ENCODE data around the gene BCLAF3.
A peak's percentile ranks its signal among the peaks of the same experiment; 100 is the strongest.

BCLAF3 gene

GRCh38 chrX:19990556-19991349 lies at the start of gene BCLAF3:
BCLAF3 (minus strand) TSS chrX:19991061; CDS start chrX:19970264, 20,797 bp downstream.
- peak; percentile 23 for DNase-seq (ENCODE audit: low read depth)

- no peak for DNase-seq (ENCODE audit: low read depth)
Measured at GRCh38 chrX:20038966-20039365, 48.1 kb upstream of the BCLAF3 start.

- DNase-seq (ENCODE audit: low read depth) = no peak
Measured at GRCh38 chrX:20037186-20037585, 46.3 kb upstream of the BCLAF3 start.

- DNase-seq (ENCODE audit: low read depth) = no peak
Measured at GRCh38 chrX:20032201-20032600, 41.3 kb upstream of the BCLAF3 start.

- DNase-seq (ENCODE audit: low read depth) = no peak
Measured at GRCh38 chrX:20029728-20030127, 38.9 kb upstream of the BCLAF3 start.

- DNase-seq (ENCODE audit: low read depth) = no peak
Measured at GRCh38 chrX:20028588-20028987, 37.7 kb upstream of the BCLAF3 start.

- no peak for DNase-seq (ENCODE audit: low read depth)
Measured at GRCh38 chrX:20026278-20026677, 35.4 kb upstream of the BCLAF3 start.

- no peak for DNase-seq (ENCODE audit: low read depth)
Measured at GRCh38 chrX:20019672-20020365, 29.0 kb upstream of the BCLAF3 start.

- no peak for DNase-seq (ENCODE audit: low read depth)
Measured at GRCh38 chrX:20016616-20016945, 25.7 kb upstream of the BCLAF3 start.

GRCh38 chrX:20015945-20016615 lies 25.2 kb upstream of the BCLAF3 start:
- DNase-seq (ENCODE audit: low read depth) = peak; percentile 47

GRCh38 chrX:20015422-20015821 lies 24.6 kb upstream of the BCLAF3 start:
- DNase-seq (ENCODE audit: low read depth) = no peak

- DNase-seq (ENCODE audit: low read depth) = no peak
Measured at GRCh38 chrX:20011608-20012007, 20.7 kb upstream of the BCLAF3 start.

- no peak for DNase-seq (ENCODE audit: low read depth)
Measured at GRCh38 chrX:20007962-20008622, 17.2 kb upstream of the BCLAF3 start.

- no peak for DNase-seq (ENCODE audit: low read depth)
Measured at GRCh38 chrX:20005883-20006282, 15.0 kb upstream of the BCLAF3 start.

GRCh38 chrX:20001588-20001987 lies 10.7 kb upstream of the BCLAF3 start:
- no peak for DNase-seq (ENCODE audit: low read depth)

GRCh38 chrX:19991350-19991718 lies 473 bp upstream of the BCLAF3 start:
- DNase-seq (ENCODE audit: low read depth) = no peak

- no peak for DNase-seq (ENCODE audit: low read depth)
Measured at GRCh38 chrX:19990151-19990555, 708 bp downstream of the BCLAF3 start.

GRCh38 chrX:19987856-19988255 lies 3.0 kb downstream of the BCLAF3 start:
- no peak for DNase-seq (ENCODE audit: low read depth)

- no peak for DNase-seq (ENCODE audit: low read depth)
Measured at GRCh38 chrX:19986531-19986930, 4.3 kb downstream of the BCLAF3 start.

- DNase-seq (ENCODE audit: low read depth) = no peak
Measured at GRCh38 chrX:19981947-19982346, 8.9 kb downstream of the BCLAF3 start.

GRCh38 chrX:19975845-19976244 lies 15.0 kb downstream of the BCLAF3 start:
- no peak for DNase-seq (ENCODE audit: low read depth)

- no peak for DNase-seq (ENCODE audit: low read depth)
Measured at GRCh38 chrX:19972984-19973383, 17.9 kb downstream of the BCLAF3 start.

- no peak for DNase-seq (ENCODE audit: low read depth)
Measured at GRCh38 chrX:19968276-19968675, 22.6 kb downstream of the BCLAF3 start.
